Glutamatergic neuron (in vitro differentiated cells): ENCODE results near the gene UBE4B. TPM values are rescaled to one million over a fixed set of nuclear protein-coding genes. Genes with fewer than 3 reads are reported as not detected.
"Not testable (repeated sequence)": the region's sequence is repeated elsewhere in the genome, so short reads cannot be mapped to it uniquely, and the experiment has no call there.

Experiments used
- DNase-seq: peaks from one replicate; pipeline ENCODE4 v3.0.0; 2022
- H3K27ac Mint-ChIP-seq: one replicate; pipeline ENCODE4 v1.8.0; 2020; ENCODE audit warnings: mild to moderate bottlenecking, mixed read lengths, inconsistent platforms; ENCODE audit not compliant: unreplicated experiment
- H3K27me3 Mint-ChIP-seq: one replicate; pipeline ENCODE4 v1.8.0; 2020; ENCODE audit warnings: mild to moderate bottlenecking, moderate library complexity, mixed read lengths, inconsistent platforms; ENCODE audit not compliant: unreplicated experiment
- H3K36me3 Mint-ChIP-seq: one replicate; pipeline ENCODE4 v1.8.0; 2020; ENCODE audit warnings: mild to moderate bottlenecking, mixed read lengths, inconsistent platforms; ENCODE audit not compliant: unreplicated experiment
- H3K4me1 Mint-ChIP-seq: one replicate; pipeline ENCODE4 v1.8.0; 2020; ENCODE audit warnings: mild to moderate bottlenecking, low read depth, mixed read lengths, inconsistent platforms; ENCODE audit not compliant: unreplicated experiment
- H3K4me3 Mint-ChIP-seq: one replicate; pipeline ENCODE4 v1.8.0; 2020; ENCODE audit warnings: mild to moderate bottlenecking, mixed read lengths, inconsistent platforms; ENCODE audit not compliant: unreplicated experiment
- H3K9me3 Mint-ChIP-seq: one replicate; pipeline ENCODE4 v1.8.0; 2020; ENCODE audit warnings: mild to moderate bottlenecking, moderate library complexity, mixed read lengths, inconsistent platforms; ENCODE audit not compliant: unreplicated experiment
- total RNA-seq: library from RNA; stranded (reverse); fragmentation: NEBNext Ultra II Directional; extraction: Animal tissue kit (Norgen Biotek cat#: 25700); gene quantifications from one replicate; pipeline ENCODE4 v1.2.1, GENCODE V29; 2021; ENCODE audit not compliant: unreplicated experiment
- TF ChIP-seq, protein P1 (sequence below): fragments of 200-600 bp; sonication (generic); IDR thresholded peaks from one replicate; pipeline ENCODE4 v1.5.0; 2021; ENCODE audit not compliant: partially characterized antibody, unreplicated experiment

The UBE4B gene
- total RNA-seq, 1 donor from 2014 or later = 94.1 TPM

DNA sequence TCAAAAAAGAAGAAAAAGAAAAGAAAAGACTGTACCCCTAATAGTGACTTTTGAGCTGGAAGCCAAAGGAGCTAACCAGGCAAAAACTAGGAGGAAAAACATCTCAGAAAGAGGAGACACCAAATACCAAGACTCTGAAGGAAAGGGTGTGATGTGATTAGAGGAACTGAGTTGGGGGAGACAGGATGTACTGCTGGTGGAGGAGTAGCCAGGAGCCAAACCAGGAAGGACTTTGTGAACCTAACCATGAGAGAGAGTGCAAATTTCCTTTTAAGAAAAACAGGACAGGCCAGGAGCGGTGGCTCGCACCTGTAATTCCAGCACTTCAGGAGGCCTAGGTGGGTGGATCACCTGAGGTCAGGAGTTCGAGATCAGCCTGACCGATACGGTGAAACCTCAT, 39.8 kb upstream of the UBE4B start:
- Mint-ChIP-seq H3K27ac (no peak overlapping the region), H3K27me3 (peaks cover 5% of the 10 kb centered on the region), H3K4me3 (no peak overlapping the region), H3K36me3 (peaks cover 5% of the 10 kb centered on the region), H3K9me3 (peaks cover 2% of the 10 kb centered on the region), H3K4me1 (no peaks in the 10 kb centered on the region)
- no peak for DNase-seq
- TF ChIP-seq, protein P1, sequence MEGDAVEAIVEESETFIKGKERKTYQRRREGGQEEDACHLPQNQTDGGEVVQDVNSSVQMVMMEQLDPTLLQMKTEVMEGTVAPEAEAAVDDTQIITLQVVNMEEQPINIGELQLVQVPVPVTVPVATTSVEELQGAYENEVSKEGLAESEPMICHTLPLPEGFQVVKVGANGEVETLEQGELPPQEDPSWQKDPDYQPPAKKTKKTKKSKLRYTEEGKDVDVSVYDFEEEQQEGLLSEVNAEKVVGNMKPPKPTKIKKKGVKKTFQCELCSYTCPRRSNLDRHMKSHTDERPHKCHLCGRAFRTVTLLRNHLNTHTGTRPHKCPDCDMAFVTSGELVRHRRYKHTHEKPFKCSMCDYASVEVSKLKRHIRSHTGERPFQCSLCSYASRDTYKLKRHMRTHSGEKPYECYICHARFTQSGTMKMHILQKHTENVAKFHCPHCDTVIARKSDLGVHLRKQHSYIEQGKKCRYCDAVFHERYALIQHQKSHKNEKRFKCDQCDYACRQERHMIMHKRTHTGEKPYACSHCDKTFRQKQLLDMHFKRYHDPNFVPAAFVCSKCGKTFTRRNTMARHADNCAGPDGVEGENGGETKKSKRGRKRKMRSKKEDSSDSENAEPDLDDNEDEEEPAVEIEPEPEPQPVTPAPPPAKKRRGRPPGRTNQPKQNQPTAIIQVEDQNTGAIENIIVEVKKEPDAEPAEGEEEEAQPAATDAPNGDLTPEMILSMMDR = no peak

DNA sequence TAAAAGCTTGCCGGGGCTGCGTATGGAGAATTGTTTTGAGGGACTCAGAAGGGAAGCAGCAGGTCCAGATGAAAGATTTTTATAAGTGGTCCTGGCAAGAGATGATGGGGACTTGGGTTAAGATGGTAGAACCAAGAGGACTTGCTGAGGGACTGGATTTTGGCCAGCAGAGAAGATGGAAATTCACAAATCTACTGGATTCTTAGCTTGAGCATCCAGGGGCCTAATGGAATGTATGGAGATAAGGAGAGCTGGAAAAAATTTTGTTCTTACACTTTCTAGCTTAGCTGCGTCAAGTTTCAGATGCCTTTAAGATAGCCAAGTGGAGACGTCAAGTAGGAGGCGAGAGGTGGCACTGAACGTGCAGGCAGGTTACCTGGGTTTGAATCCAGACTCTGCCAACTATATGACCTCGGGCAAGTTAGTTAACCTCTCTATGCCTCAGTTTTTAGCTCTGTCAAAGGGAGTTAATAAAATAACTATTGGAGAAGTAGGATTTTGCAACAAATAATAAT, 39.1 kb upstream of the UBE4B start:
- Mint-ChIP-seq H3K27ac (no peak overlapping the region), H3K4me3 (no peak overlapping the region), H3K36me3 (peaks cover 5% of the 10 kb centered on the region), H3K9me3 (peaks cover 2% of the 10 kb centered on the region), H3K27me3 (peaks cover 8% of the 10 kb centered on the region), H3K4me1 (no peaks in the 10 kb centered on the region)
- DNase-seq = no peak
- TF ChIP-seq, protein P1 = no peak

DNA sequence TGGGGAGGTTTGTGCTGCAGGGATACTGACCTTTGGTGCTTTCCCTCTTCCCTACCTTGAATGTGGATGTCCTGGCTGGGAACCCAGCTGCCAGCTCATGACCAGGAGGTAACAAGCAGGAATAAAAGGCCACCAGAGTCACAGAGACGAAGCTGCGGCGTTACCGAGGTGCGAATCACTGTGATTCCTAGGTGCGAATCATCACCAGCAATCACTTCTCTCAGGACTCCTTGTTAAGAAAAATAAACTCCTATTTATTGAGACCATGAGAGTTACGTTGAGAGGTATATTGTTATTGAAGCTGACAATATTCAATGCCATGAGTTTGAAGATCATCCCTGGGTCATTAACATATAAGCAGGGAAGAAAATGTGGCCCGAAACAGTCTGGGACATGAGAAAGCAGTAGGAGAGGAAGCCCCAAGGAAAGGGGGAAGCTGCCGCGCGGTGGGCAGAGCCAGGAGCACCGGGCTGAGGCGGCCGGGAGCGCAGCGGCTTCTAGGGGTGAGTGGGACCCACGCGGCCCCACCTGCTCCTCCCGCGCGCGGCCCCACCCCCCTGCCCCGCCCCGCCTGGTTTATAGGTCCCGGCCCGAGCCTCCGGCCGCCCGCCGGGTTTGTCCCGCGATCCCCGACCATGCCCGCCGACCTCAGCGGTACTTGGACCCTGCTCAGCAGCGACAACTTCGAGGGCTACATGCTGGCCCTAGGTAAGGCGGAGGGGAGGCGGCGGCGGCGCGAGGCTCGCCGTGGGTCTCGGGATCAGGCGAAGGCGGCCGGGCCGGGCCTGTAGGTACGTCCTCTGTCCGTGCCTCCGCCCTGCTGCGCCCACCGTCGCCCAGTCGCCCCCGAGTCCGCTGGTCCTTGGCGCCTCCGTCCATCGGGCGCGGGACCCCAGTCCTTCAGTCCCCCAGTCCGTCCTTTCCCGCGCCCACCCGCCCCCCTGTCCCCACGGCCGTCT, 35.9 kb upstream of the UBE4B start, which contains the start of gene RBP7:
Gene RBP7, plus strand, starts transcription at position 605 of the 959 bp plus-strand sequence. Its CDS starts 31 bp downstream, at position 636.
- peaks cover 10% of the 10 kb centered on the region for H3K27me3 Mint-ChIP-seq
- no peaks in the 10 kb centered on the region for H3K4me1 Mint-ChIP-seq

DNA sequence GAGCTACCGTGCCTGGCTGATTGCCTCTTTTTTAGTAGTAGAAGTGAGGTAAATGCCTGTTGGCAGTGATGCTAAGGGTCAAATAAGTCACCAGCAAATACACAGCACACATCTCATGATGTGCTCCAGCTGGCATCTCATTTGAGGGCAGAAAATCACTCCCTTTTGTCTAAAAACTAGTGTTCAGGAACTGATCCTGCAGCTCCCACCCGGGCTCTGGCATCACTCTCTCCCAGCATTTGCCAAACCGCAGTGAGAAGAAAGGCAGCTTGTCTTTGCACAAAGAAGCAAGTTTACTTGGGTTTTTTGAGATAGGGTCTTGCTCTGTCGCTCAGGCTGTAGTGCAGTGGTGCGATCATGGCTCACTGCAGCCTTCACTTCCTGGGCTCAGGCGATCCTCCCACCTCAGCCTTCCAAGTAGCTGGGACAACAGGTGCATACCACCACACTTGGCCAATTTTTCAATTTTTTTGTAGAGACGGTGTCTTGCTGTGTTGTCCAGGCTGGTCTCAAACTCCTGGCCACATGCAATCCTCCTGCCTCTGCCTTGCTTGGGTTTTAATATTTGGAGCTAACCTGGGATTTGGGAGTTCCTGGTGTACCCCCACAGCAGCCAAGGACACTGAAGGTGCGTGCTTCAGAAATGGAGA, 31.6 kb upstream of the UBE4B start:
- Mint-ChIP-seq H3K36me3 (peaks cover 5% of the 10 kb centered on the region), H3K27ac (no peak overlapping the region), H3K9me3 (peaks cover 2% of the 10 kb centered on the region)

More for the DNA sequence above, 35.9 kb upstream of the UBE4B start, which contains the start of gene RBP7:
- TF ChIP-seq, protein P1 = no peak
- Mint-ChIP-seq H3K4me3 (peak within 1 kb of the TSS; percentile 80), H3K9me3 (peaks cover 2% of the 10 kb centered on the region), H3K36me3 (peaks cover 5% of the 10 kb centered on the region), H3K27ac (no peak within 1 kb of the TSS)
- DNase-seq = peak; percentile 39

DNA sequence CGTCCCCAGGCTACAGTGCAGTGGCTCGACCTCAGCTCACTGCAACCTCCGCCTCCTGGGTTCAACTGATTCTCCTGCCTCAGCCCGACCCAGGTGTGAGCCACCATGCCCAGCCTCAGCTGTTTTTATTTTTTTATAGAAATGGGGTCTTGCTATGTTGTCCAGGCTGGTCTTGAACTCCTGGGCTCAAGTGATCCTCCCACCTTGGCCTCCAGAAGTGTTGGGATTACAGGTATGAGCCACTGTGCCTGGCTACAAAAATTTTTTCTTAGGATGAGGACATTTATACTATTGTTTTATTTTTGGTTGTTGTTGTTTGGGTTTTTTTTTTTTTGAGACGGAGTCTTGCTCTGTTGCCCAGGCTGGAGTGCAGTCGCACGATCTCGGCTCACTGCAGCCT, 27.5 kb upstream of the UBE4B start:
- H3K9me3 Mint-ChIP-seq, H3K4me3 Mint-ChIP-seq, H3K27ac Mint-ChIP-seq, DNase-seq, H3K27me3 Mint-ChIP-seq, H3K36me3 Mint-ChIP-seq, H3K4me1 Mint-ChIP-seq: not testable (repeated sequence)

More for the DNA sequence above, 31.6 kb upstream of the UBE4B start:
- H3K4me1 Mint-ChIP-seq = no peaks in the 10 kb centered on the region
- TF ChIP-seq, protein P1 = no peak
- H3K27me3 Mint-ChIP-seq = peaks cover 10% of the 10 kb centered on the region
- no peak for DNase-seq
- H3K4me3 Mint-ChIP-seq = no peak overlapping the region
